K562 (cell line): ENCODE data around the gene SLC25A42. TPM values are rescaled to one million over a fixed set of nuclear protein-coding genes. Genes with fewer than 3 reads are reported as not detected.

Experiments
- ATAC-seq: fragments of 200-7000 bp; cut with Tn5 transposase; 3 replicates; pipeline ENCODE4 v1.9.1; 2020; ENCODE audit warnings: moderate library complexity
- BruUV-seq: library from RNA; stranded (reverse); fragments of 400-500 nt; replicated peaks from 2 replicates; lab custom pipeline; 2021; lab: Mats Ljungman, UMichigan
- CTCF ChIA-PET: fragments of 300-600 bp; formaldehyde crosslinking; extraction: SDS; loops from one replicate; lab custom pipeline; 2021; ENCODE audit warnings: low intra/inter-chr PET ratio; lab: Yijun Ruan, JAX
- POLR2A ChIA-PET: fragments of 300-600, 350-650 bp; sonication (Branson Sonifier 250); formaldehyde crosslinking; extraction: SDS; loops from one replicate; lab custom pipeline; 2021; ENCODE audit warnings: antibody characterized with exemption, inconsistent platforms; lab: Yijun Ruan, JAX
- DNase-seq, 4 experiments: peaks; one replicate each; pipeline versions ENCODE4 v3.0.0 to v3.0.0-alpha.2; 2011 to 2018; ENCODE audit warnings: low spot score in 3 of 4, mixed read lengths in 3 of 4; ENCODE audit errors: extremely low read depth in 1 of 4
- FAIRE-seq: peaks from 2 replicates; lab custom pipeline; 2011; peaks lifted over from hg19 to GRCh38; lab: Jason Lieb, UNC
- H2AFZ ChIP-seq: 2 replicates; pipeline ENCODE4 v1.6.0; 2011; ENCODE audit warnings: low read depth, low read length, control low read depth, inconsistent platforms
- H3K27ac ChIP-seq: fragments of 200-600 bp; 3 replicates; pipeline ENCODE4 v1.8.0; 2011; ENCODE audit warnings: low read depth, mild to moderate bottlenecking, control low read depth, inconsistent platforms, low read length, moderate library complexity, mixed read lengths; ENCODE audit errors: extremely low read depth
- H3K27me3 ChIP-seq, 2 experiments: fragments of 300-600 bp in 1 of 2; 2 replicates in 1 of 2; 3 replicates in 1 of 2; pipeline versions ENCODE4 v1.6.0 to v1.8.0; 2011; ENCODE audit warnings: inconsistent platforms in 2 of 2, low read length in 2 of 2, mild to moderate bottlenecking in 1 of 2, mixed read lengths in 1 of 2, moderate library complexity in 1 of 2; ENCODE audit not compliant: control insufficient read depth in 2 of 2, insufficient read depth in 2 of 2
- H3K36me3 ChIP-seq: fragments of 300-600 bp; 3 replicates; pipeline ENCODE4 v1.8.0; 2011; ENCODE audit warnings: mild to moderate bottlenecking, low read length, inconsistent platforms; ENCODE audit not compliant: control insufficient read depth, insufficient read depth
- H3K4me1 ChIP-seq, 2 experiments: fragments of 200-600 bp in 1 of 2; replicated peaks in 1 of 2; 2 replicates in 1 of 2; 3 replicates in 1 of 2; pipeline versions ENCODE4 v1.5.1 to v1.8.0; 2011; ENCODE audit warnings: inconsistent platforms in 2 of 2, low read length in 2 of 2, mild to moderate bottlenecking in 1 of 2, mixed read lengths in 1 of 2, moderate library complexity in 1 of 2; ENCODE audit not compliant: control insufficient read depth in 2 of 2, insufficient read depth in 2 of 2
- H3K4me2 ChIP-seq: 2 replicates; pipeline ENCODE4 v1.6.1; 2011; ENCODE audit warnings: low read length, control low read depth, inconsistent platforms, mixed read lengths; ENCODE audit not compliant: insufficient read depth
- H3K4me3 ChIP-seq: fragments of 200-600 bp; sonication (generic), shearing (Covaris generic); 2 replicates; pipeline ENCODE4 v1.5.1; 2016; ENCODE audit warnings: control low read depth, inconsistent platforms
- H3K79me2 ChIP-seq: fragments of 200-600 bp; 3 replicates; pipeline ENCODE4 v1.8.0; 2011; ENCODE audit warnings: low read length, inconsistent platforms; ENCODE audit not compliant: control insufficient read depth, insufficient read depth
- H3K9ac ChIP-seq, 2 experiments: 2 replicates each; pipeline versions ENCODE4 v1.6.0 to v1.6.1; 2011; ENCODE audit warnings: low read depth in 2 of 2, low read length in 2 of 2, control low read depth in 1 of 2, inconsistent platforms in 1 of 2, mild to moderate bottlenecking in 1 of 2, mixed read lengths in 1 of 2; ENCODE audit not compliant: insufficient read depth in 1 of 2
- H3K9me1 ChIP-seq: one replicate; pipeline ENCODE4 v1.6.0; 2011; ENCODE audit warnings: inconsistent platforms, mild to moderate bottlenecking, low read length, moderate library complexity; ENCODE audit not compliant: control insufficient read depth, insufficient read depth
- H3K9me3 ChIP-seq: replicated peaks from 2 replicates; pipeline ENCODE4 v1.5.1; 2011; ENCODE audit warnings: low read depth, low read length, inconsistent platforms; ENCODE audit not compliant: control insufficient read depth, insufficient read depth
- H4K20me1 ChIP-seq: replicated peaks from 2 replicates; pipeline ENCODE4 v1.6.1; 2011; ENCODE audit warnings: low read length, inconsistent platforms, mixed read lengths; ENCODE audit not compliant: control insufficient read depth, insufficient read depth
- CBX8 ChIP-seq: fragments of 200-600 bp; sonication (generic); IDR thresholded peaks from 2 replicates; pipeline ENCODE4 v1.6.1; 2012; ENCODE audit warnings: borderline replicate concordance, mixed run types, low read depth, mild to moderate bottlenecking, moderate library complexity, mixed read lengths, low read length, control low read depth, inconsistent platforms; ENCODE audit not compliant: poor library complexity, severe bottlenecking; ENCODE audit errors: extremely low read depth
- MBD2 ChIP-seq: sonication (generic); IDR thresholded peaks from 2 replicates; pipeline ENCODE4 v1.6.1; 2016; ENCODE audit warnings: low read depth, borderline replicate concordance
- SMARCE1 ChIP-seq: fragments of 450-650 bp; IDR thresholded peaks from 2 replicates; pipeline ENCODE4 v1.7.1; 2016; ENCODE audit warnings: mild to moderate bottlenecking
- XRCC4 ChIP-seq: IDR thresholded peaks from one replicate; pipeline ENCODE4 v1.6.1; 2011; ENCODE audit not compliant: insufficient read depth, insufficient read length; ENCODE audit errors: extremely low read depth
- WGBS: fragments of 100-300 bp; shearing (Covaris generic); methylation state at CpG from one replicate; pipeline ENCODE4 v1.1.6; 2016; ENCODE audit warnings: low coverage, mixed read lengths; ENCODE audit not compliant: insufficient coverage; ENCODE audit errors: missing lambda C conversion rate; 5-methylcytosine and 5-hydroxymethylcytosine counted together
- in situ Hi-C: fragments of 300-500 bp; cut with MboI; formaldehyde crosslinking; loops from 4 replicates; pipeline ENCODE4 v1.15.0; 2018; ENCODE audit warnings: inconsistent platforms, mixed read lengths
- intact Hi-C: fragments of 100-400 bp; cut with micrococcal nuclease; formaldehyde crosslinking; loops from 2 replicates; pipeline ENCODE4 v1.14.2; 2022
- polyA plus RNA-seq, 8 experiments: library from polyadenylated mRNA; depleted of rRNA in 4 of 8; stranded (reverse) in 5 of 8; unstranded in 3 of 8; fragments of >200 nt; fragmentation: Nextera tagmentation in 2 of 8; fragmentation: Illumina TruSeq in 1 of 8; extraction: Ambion mirVana in 2 of 8; extraction: Trizol in 1 of 8; gene quantifications; 2 replicates each; pipeline versions ENCODE4 v1.2.1 to v1.2.3, GENCODE V29; 2011 to 2014; ENCODE audit warnings: inconsistent platforms in 1 of 8, missing spikeins in 1 of 8
- total RNA-seq, 7 experiments: library from RNA; depleted of rRNA in 6 of 7; stranded (reverse); fragments of >200 nt in 6 of 7; fragmentation: Illumina TruSeq in 2 of 7; extraction: Trizol in 2 of 7; gene quantifications; 2 replicates each; pipeline versions ENCODE4 v1.2.1 to v1.2.3, GENCODE V29; 2011 to 2021; ENCODE audit warnings: low replicate concordance in 1 of 7
- TF ChIP-seq, protein P1 (sequence below), 2 experiments: fragments of 450-650 bp in 1 of 2; sonication (generic) in 1 of 2; formaldehyde crosslinking; conservative IDR thresholded peaks; 2 replicates each; pipeline versions ENCODE4 v1.4.0 to v1.8.1; 2020 to 2022; ENCODE audit warnings: mild to moderate bottlenecking in 1 of 2, missing genetic modification reagents in 1 of 2
- TF ChIP-seq, protein P2 (sequence below): fragments of 450-650 bp; IDR thresholded peaks from 2 replicates; pipeline ENCODE4 v1.6.1; 2018; ENCODE audit warnings: mild to moderate bottlenecking, low read depth; ENCODE audit not compliant: partially characterized antibody
- TF ChIP-seq, protein P3 (sequence below): fragments of 250-450 bp; sonication (Bioruptor Pico); IDR thresholded peaks from 2 replicates; pipeline ENCODE4 v1.4.0; 2020; ENCODE audit warnings: mild to moderate bottlenecking, moderate library complexity, borderline replicate concordance
- TF ChIP-seq, protein P4 (sequence below): fragments of 250-450 bp; sonication (Bioruptor Pico); IDR thresholded peaks from 2 replicates; pipeline ENCODE4 v1.4.0; 2020; ENCODE audit warnings: mild to moderate bottlenecking

Gene SLC25A42
- total and polyA plus RNA-seq, 9 of the 15 experiments (the other 6 are each of a cell fraction or from before 2014, with no cell fraction given) = 0.59 to 32.2 (median 14.1) TPM

DNA sequence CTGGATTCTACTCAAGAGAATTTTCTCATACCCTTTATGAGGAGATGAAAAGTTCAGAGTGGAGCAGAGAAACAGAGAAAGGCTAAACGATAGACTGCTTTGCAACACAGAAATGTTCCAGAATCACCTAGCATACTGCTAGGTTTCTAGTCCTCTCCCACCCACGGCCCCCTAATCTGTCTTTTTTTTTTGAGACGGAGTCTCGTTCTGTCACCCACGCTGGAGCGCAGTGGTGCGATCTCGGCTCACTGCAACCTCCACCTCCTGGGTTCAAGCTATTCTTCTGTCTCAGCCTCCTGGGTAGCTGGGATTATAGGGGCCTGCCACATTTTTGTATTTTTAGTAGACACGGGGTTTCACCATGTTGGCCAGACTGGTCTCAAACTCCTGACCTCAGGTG lies 35.3 kb upstream of the SLC25A42 start:
- Histone ChIP-seq H3K36me3 (peaks cover 83% of the 10 kb centered on the region), H3K27me3 (no peaks in the 10 kb centered on the region), H3K9me3 (no peaks in the 10 kb centered on the region), H3K79me2 (peaks cover 92% of the 10 kb centered on the region), H2AFZ (no peak overlapping the region), H3K4me1 (peaks cover 4 to 5% of the 10 kb centered on the region in 2 experiments; a peak in 3 of 5 replicates), H3K4me2 (no peak overlapping the region)
- no peak for FAIRE-seq
- POLR2A ChIA-PET = interaction anchor here (0.6 kb wide), 1 partner anchor 19 kb away, joined by 3 read pairs; no protein-coding TSS in a partner anchor
- DNase-seq = no peak
- intact Hi-C loops = no loop called here
- ATAC-seq = no peak
- TF ChIP-seq, protein P1, sequence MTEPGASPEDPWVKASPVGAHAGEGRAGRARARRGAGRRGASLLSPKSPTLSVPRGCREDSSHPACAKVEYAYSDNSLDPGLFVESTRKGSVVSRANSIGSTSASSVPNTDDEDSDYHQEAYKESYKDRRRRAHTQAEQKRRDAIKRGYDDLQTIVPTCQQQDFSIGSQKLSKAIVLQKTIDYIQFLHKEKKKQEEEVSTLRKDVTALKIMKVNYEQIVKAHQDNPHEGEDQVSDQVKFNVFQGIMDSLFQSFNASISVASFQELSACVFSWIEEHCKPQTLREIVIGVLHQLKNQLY (CRISPR knock-in tag; conservative IDR thresholded peaks at IDR 0.05) = no peak
- TF ChIP-seq MBD2 (no peak), CBX8 (no peak), XRCC4 (no peak), SMARCE1 (no peak)
- TF ChIP-seq, protein P2, sequence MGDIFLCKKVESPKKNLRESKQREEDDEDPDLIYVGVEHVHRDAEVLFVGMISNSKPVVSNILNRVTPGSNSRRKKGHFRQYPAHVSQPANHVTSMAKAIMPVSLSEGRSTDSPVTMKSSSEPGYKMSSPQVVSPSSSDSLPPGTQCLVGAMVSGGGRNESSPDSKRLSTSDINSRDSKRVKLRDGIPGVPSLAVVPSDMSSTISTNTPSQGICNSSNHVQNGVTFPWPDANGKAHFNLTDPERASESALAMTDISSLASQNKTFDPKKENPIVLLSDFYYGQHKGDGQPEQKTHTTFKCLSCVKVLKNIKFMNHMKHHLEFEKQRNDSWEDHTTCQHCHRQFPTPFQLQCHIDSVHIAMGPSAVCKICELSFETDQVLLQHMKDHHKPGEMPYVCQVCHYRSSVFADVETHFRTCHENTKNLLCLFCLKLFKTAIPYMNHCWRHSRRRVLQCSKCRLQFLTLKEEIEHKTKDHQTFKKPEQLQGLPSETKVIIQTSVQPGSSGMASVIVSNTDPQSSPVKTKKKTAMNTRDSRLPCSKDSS = no peak
- TF ChIP-seq, protein P3, sequence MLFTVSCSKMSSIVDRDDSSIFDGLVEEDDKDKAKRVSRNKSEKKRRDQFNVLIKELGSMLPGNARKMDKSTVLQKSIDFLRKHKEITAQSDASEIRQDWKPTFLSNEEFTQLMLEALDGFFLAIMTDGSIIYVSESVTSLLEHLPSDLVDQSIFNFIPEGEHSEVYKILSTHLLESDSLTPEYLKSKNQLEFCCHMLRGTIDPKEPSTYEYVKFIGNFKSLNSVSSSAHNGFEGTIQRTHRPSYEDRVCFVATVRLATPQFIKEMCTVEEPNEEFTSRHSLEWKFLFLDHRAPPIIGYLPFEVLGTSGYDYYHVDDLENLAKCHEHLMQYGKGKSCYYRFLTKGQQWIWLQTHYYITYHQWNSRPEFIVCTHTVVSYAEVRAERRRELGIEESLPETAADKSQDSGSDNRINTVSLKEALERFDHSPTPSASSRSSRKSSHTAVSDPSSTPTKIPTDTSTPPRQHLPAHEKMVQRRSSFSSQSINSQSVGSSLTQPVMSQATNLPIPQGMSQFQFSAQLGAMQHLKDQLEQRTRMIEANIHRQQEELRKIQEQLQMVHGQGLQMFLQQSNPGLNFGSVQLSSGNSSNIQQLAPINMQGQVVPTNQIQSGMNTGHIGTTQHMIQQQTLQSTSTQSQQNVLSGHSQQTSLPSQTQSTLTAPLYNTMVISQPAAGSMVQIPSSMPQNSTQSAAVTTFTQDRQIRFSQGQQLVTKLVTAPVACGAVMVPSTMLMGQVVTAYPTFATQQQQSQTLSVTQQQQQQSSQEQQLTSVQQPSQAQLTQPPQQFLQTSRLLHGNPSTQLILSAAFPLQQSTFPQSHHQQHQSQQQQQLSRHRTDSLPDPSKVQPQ (CRISPR knock-in tag) = no peak
- TF ChIP-seq, protein P4, sequence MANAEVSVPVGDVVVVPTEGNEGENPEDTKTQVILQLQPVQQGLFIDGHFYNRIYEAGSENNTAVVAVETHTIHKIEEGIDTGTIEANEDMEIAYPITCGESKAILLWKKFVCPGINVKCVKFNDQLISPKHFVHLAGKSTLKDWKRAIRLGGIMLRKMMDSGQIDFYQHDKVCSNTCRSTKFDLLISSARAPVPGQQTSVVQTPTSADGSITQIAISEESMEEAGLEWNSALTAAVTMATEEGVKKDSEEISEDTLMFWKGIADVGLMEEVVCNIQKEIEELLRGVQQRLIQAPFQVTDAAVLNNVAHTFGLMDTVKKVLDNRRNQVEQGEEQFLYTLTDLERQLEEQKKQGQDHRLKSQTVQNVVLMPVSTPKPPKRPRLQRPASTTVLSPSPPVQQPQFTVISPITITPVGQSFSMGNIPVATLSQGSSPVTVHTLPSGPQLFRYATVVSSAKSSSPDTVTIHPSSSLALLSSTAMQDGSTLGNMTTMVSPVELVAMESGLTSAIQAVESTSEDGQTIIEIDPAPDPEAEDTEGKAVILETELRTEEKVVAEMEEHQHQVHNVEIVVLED (CRISPR knock-in tag) = no peak
- TF ChIP-seq, all 486 proteins: peak for 0
- Histone ChIP-seq H3K9me1 (no peaks in the 10 kb centered on the region), H3K27ac (no peak overlapping the region), H3K4me3 (no peak overlapping the region), H4K20me1 (peaks cover 9% of the 10 kb centered on the region), H3K9ac (no peak overlapping the region)
- 93% methylated on average over 8 of the region's 9 CpGs for whole genome bisulfite sequencing
- CTCF ChIA-PET = no interaction called here
- BruUV-seq = no TSS peak
- in situ Hi-C loops = no loop called here
